Measurements from ENCODE around the gene ATXN7L1.

ATXN7L1 gene

DNA sequence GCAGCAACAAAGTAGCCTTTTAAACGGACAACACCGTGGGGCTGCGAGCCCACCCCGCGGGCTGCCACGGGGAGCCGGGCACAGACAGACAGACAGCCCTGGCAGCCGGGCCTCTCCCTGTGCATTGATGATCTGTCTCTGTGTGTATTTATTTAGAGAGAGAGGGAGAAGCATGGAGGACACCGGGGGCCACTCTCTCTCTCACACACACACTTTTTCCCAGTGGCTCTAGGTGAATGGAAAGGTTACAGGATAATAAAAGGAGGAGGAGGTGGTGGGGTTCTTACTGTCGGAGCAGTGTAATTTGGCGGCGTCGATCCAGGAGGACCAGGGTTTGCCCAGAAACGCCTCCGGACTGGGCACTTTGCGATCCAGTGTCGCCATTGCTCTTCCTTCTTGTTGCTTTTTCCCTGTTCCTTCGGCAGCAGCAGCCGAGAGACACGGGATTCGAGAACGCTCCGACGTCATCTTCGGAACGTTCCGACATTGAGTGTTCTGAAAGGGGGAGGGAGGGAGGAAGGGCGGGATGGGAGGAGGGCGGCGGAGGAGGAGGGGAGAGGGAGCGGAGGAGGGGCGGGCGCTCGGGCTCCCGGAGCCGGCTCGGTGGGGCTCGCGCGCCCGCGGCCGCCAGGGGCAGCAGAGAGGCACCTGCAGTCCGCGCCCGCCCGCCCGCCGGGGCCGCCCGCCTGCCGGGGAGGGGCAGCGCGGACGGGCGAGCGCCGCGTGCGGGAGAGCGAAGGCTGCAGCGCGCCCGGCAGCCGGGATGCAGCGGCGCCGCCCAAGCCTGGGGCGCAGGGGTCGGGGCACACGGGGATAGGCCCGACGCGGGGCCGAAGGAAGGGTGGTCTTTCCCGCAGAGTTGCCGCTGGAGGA is at the start of gene ATXN7L1:
Gene ATXN7L1 (minus strand): TSS at position 509 of the 873 bp plus-strand sequence. CDS start 41 bp downstream, at position 468.
- peak; percentile 69 to 81 for DNase-seq (ENCODE audit: low read depth in 2 of 2, low spot score in 1 of 2)

DNA sequence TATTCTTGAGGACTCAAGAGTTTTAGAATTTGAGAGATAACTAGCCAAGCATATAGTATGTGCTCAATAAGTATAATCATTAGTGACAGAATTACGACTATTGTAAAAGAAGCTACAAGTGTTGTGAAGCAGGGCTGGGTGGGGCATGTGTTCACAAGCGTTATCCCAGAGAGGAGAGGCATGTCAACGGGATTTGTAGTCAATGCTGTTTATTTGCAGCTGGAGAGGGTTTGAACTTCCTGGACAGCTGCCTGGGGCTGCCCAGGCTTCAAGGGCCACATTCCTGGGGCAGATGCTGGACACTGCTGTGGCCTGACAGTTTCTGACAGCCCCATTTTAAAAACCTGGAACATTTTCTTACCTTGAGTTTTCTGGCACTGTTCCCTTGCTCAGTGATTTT is 49.7 kb upstream of the ATXN7L1 start:
- DNase-seq (ENCODE audit: low read depth in 2 of 2, low spot score in 1 of 2): no peak

DNA sequence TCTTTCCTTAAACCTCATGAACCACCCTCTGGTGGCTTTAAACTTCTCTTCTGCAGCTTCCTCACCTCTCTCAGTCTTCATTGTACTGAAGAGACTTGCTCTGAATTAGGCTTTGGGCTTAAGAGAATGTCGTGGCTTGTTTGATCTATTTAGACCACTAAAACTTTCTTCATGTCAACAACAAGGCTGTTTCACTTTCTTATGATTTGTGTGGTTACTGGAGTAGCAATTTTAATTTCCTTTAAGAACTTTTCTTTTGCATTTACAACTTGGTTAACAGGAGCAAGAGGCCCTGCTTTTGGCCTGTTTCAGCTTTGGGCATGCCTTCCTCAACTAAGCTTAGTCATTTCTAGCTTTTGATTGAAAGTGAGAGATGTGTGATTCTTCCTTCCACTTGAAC is 48.5 kb upstream of the ATXN7L1 start:
- DNase-seq (ENCODE audit: low read depth in 2 of 2, low spot score in 1 of 2): no peak

DNA sequence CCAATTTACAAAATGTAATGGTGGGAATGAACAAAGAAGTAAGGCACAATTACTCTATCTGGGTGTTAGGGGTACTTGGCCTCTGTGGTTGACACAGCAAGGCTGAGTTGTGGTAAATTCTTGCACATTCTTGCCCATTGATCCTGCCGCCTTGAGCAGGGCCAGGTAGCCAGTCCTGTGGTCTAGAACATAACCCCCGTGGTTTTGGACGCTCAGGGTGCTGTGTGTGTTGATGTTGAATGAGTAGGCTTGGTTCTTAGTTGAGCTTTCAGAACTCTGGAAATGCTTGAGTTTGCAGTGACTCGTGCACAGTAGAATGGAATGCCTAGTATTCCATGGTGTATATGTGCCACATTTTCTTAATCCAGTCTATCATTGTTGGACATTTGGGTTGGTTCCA is 44.4 kb upstream of the ATXN7L1 start:
- DNase-seq (ENCODE audit: low read depth in 2 of 2, low spot score in 1 of 2): no peak

DNA sequence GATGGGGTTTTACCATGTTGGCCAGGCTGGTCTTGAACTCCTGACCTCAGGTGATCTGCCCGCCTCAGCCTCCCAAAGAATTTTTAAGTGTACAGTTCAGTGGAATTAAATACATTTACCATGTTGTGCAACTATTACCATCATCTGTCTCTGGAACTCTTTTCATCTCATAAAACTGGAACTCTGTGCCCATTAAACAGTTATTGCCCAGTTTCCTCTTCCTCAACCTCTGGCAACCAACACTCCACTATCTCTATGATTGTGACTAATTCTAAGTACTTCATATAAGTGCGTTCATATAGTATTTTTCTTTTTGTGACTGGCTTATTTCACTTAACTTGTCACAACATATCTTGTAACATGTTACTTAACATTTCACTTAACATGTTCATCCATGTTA is 41.3 kb upstream of the ATXN7L1 start:
- DNase-seq (ENCODE audit: low read depth in 2 of 2, low spot score in 1 of 2): no peak

DNA sequence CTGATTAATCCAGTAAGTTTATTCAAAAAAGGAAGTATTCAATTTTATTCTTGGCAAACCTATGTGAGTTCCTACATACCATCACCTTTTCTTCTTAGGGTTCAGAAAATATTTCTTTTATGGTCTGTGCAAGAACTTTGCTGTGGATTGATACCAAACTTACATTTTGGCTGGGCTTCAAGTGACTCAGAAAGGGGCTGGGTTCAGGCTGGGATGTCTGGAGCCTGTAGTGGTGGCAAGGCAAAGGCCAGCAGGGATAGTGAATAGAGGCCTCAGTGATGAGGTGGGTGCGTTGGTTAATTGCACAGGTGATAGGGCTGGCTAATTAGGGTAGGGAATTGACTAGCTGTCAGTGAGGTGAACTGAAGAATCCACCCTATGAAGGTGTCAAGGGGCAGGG is 40.2 kb upstream of the ATXN7L1 start:
- no peak for DNase-seq (ENCODE audit: low read depth in 2 of 2, low spot score in 1 of 2)

DNA sequence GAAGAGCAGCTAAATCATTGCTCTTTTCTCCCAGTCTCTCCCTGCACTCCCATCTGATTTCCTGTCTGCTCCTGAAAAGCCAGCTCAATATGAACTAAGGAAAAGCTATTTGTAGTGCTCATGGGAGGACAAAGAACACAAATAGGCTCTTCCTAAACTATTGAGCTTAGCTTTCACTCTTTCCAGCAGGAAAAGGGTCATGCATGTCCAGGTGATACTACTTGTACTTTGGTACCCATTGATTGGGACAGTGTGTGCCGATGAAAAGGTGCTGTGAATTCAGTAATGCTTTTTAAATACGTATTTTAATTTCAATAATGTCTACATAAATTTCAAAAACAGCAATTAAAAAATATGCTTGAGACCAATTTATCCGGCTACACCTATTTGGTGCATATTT is 37.5 kb upstream of the ATXN7L1 start:
- DNase-seq (ENCODE audit: low read depth in 2 of 2, low spot score in 1 of 2): no peak

- no peak for DNase-seq (ENCODE audit: low read depth in 2 of 2, low spot score in 1 of 2)
These were observed 35.7 kb upstream of the ATXN7L1 start for GRCh38 chr7:105911961-105912575.

DNA sequence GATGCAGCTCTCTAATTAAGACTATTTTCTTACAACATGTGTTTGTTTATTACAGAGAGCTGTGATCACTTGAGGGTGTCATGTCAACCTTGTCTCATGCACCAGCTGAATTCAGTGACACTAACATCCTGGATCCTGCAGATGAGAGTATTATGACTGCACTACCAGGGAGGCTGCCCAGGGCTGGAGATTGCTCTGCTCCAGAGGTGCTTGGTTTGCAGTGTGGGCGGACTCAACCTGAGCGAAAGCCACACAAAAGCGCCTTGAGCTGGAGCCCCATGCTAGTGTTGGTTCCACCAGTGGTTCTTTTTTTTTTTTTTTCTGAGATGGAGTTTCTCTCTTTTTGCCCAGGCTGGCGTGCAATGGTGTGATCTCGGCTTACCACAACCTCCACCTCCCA is 33.8 kb upstream of the ATXN7L1 start:
- no peak for DNase-seq (ENCODE audit: low read depth in 2 of 2, low spot score in 1 of 2)

GRCh38 chr7:105909742-105910141 is 33.3 kb upstream of the ATXN7L1 start:
- DNase-seq (ENCODE audit: low read depth in 2 of 2, low spot score in 1 of 2): no peak

DNA sequence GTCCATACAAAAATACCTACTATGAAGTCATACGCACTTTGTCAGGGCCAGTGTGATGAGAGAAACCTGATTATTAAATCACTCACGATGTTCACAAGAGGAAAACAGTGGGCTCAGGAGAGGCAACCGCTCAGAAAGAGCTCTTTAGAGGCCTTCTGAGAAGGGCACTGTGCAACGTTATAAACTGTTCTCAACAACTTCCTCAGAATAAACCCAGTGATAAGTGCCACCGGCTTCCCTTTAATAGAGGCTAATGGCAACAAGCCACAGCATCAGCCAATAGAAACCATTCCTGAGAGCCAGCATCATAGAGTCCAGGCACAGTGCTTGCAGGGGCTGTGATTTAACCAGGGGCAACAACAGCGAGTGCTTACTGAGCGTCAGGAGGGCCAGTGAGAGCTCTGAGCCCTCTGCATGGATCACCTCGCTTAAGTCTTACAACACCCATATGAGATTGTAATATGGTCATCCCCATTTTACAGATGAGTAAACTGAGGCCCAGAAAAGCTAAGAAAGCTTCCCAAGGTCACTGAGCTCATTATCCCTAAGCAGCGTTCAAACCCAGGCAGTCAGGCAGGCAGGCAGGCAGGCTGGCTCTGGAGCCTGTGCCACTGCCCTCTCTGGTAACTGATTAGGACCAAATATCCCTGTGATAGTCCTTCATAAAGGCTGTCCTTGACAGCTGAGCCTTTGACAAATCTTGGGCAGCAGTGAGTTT is 30.9 kb upstream of the ATXN7L1 start:
- no peak for DNase-seq (ENCODE audit: low read depth in 2 of 2, low spot score in 1 of 2)

GRCh38 chr7:105906695-105907094 is 30.3 kb upstream of the ATXN7L1 start:
- no peak for DNase-seq (ENCODE audit: low read depth in 2 of 2, low spot score in 1 of 2)

GRCh38 chr7:105905910-105906568 is 29.6 kb upstream of the ATXN7L1 start:
- DNase-seq (ENCODE audit: low read depth in 2 of 2, low spot score in 1 of 2): no peak

GRCh38 chr7:105905209-105905909 is 29.0 kb upstream of the ATXN7L1 start:
- DNase-seq (ENCODE audit: low read depth in 2 of 2, low spot score in 1 of 2): no peak

DNA sequence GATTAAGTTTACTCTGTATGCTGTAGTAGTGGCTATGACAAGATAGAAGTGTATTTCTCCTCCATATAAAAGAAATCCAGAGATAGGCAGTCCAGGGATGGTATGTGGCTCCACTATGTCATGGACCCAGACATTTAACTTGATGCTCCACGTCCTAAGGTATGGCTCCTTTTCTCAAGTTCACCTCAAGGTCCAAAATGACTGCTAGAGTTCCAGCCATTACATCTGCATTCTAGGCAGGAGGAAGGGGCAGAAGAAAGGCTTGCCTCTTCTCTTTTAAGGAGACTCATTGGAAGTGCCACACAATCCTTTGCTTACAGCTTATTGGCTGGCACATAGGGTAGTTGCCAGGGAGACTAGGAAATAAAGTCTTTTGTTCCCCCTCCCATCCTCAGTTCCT is 27.7 kb upstream of the ATXN7L1 start:
- DNase-seq (ENCODE audit: low read depth in 2 of 2, low spot score in 1 of 2): no peak

GRCh38 chr7:105902325-105902911 is 26.0 kb upstream of the ATXN7L1 start:
- no peak for DNase-seq (ENCODE audit: low read depth in 2 of 2, low spot score in 1 of 2)

DNA sequence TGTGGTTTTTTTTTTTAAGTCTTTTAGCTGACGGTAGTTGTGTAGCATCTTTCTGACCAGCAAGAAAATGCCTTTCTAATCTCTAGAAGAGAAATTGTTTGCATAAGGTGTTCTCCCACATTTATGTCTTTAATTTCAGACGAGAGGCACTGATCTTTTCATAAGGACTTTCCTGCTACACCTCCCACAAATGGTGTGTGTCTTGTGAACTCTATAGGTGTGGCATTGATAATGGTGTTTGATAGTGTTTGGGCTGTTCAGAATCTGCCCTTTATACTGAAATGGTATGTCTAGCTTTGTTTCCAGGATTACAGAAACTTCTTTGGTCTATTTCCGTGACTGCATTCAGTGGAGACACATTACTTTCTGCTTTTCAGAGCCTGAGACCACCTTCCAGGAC is 21.6 kb upstream of the ATXN7L1 start:
- DNase-seq (ENCODE audit: low read depth in 2 of 2, low spot score in 1 of 2): no peak

GRCh38 chr7:105896407-105896911 is 20.1 kb upstream of the ATXN7L1 start:
- no peak for DNase-seq (ENCODE audit: low read depth in 2 of 2, low spot score in 1 of 2)

GRCh38 chr7:105894131-105894530 is 17.7 kb upstream of the ATXN7L1 start:
- no peak for DNase-seq (ENCODE audit: low read depth in 2 of 2, low spot score in 1 of 2)

DNA sequence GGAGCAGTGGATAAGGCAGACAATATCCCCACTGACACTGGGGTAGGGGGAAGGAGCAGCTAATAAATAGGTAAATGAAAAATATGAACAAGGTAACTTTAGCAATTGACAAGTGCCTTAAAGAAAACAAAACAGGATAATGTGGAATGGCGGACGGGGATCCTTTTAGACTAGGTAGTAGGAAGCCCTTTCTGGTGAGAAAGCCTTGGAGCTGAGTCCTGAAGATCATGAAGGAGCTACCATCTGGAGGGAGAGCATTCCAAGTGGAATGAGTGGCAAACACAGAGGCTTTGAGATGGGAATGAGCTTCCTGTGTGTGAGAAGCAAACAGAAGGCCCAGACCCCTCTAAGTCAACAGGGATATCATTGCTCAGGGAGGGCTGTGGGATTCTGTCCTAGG is 16.0 kb upstream of the ATXN7L1 start:
- DNase-seq (ENCODE audit: low read depth in 2 of 2, low spot score in 1 of 2): no peak
